SK-N-SH (cell line): ENCODE data around the gene EEFSEC. TPM values are rescaled to one million over a fixed set of nuclear protein-coding genes. Genes with fewer than 3 reads are reported as not detected.

Source experiments
- CTCF ChIA-PET: fragments of 300-600, 350-600 bp; formaldehyde crosslinking; extraction: SDS; loops from one replicate; lab custom pipeline; 2021; lab: Yijun Ruan, JAX
- POLR2A ChIA-PET: fragments of 350-600 bp; sonication (Branson Sonifier 250); formaldehyde crosslinking; extraction: SDS; loops from one replicate; lab custom pipeline; 2020; ENCODE audit warnings: antibody characterized with exemption, inconsistent platforms; lab: Yijun Ruan, JAX
- DNase-seq: peaks from one replicate; pipeline ENCODE4 v3.0.0; 2012
- H2AFZ ChIP-seq: fragments of 200-600 bp; sonication (generic); 2 replicates; pipeline ENCODE4 v1.8.1; 2016; ENCODE audit warnings: antibody characterized with exemption, mild to moderate bottlenecking, low read depth
- H3F3A ChIP-seq: fragments of 200-600 bp; sonication (generic); replicated peaks from 2 replicates; pipeline ENCODE3; 2016; ENCODE audit warnings: antibody characterized with exemption, mild to moderate bottlenecking; ENCODE audit not compliant: insufficient read depth
- H3K27ac ChIP-seq, 2 experiments: fragments of 200-500 bp in 1 of 2; fragments of 200-600 bp in 1 of 2; sonication (Bioruptor generic) in 1 of 2; sonication (generic), shearing (Covaris generic) in 1 of 2; 2 replicates each; pipeline versions ENCODE4 v1.5.1 to v1.6.1; 2014 to 2016; ENCODE audit warnings: low read depth in 2 of 2, inconsistent platforms in 1 of 2, low read length in 1 of 2, mild to moderate bottlenecking in 1 of 2, mixed read lengths in 1 of 2
- H3K27me3 ChIP-seq: fragments of 200-600 bp; sonication (generic), shearing (Covaris generic); 2 replicates; pipeline ENCODE4 v1.6.1; 2016; ENCODE audit warnings: mixed run types; ENCODE audit not compliant: insufficient read depth
- H3K36me3 ChIP-seq, 2 experiments: fragments of 200-500 bp in 1 of 2; fragments of 200-600 bp in 1 of 2; sonication (Bioruptor generic) in 1 of 2; sonication (generic) in 1 of 2; replicated peaks in 1 of 2; 2 replicates each; pipeline versions ENCODE3 to v1.5.1; 2014 to 2016; ENCODE audit warnings: low read length in 1 of 2, mild to moderate bottlenecking in 1 of 2; ENCODE audit not compliant: insufficient read depth in 2 of 2, control insufficient read depth in 1 of 2
- H3K4me1 ChIP-seq, 2 experiments: fragments of 200-500 bp in 1 of 2; fragments of 200-600 bp in 1 of 2; sonication (Bioruptor generic) in 1 of 2; sonication (generic), shearing (Covaris generic) in 1 of 2; 2 replicates each; pipeline versions ENCODE4 v1.5.1 to v1.6.1; 2014 to 2016; ENCODE audit warnings: low read depth in 1 of 2, low read length in 1 of 2, mixed run types in 1 of 2; ENCODE audit not compliant: insufficient read depth in 2 of 2, control insufficient read depth in 1 of 2
- H3K4me2 ChIP-seq: fragments of 200-600 bp; sonication (generic), shearing (Covaris generic); 2 replicates; pipeline ENCODE4 v1.6.1; 2017; ENCODE audit warnings: mixed run types
- H3K4me3 ChIP-seq, 2 experiments: fragments of 200-500 bp in 1 of 2; fragments of 200-600 bp in 1 of 2; sonication (Bioruptor generic) in 1 of 2; sonication (generic), shearing (Covaris generic) in 1 of 2; 2 replicates each; pipeline versions ENCODE4 v1.5.1 to v1.8.1; 2014 to 2016; ENCODE audit warnings: low read depth in 2 of 2, inconsistent platforms in 1 of 2, low read length in 1 of 2, mild to moderate bottlenecking in 1 of 2, mixed read lengths in 1 of 2, moderate library complexity in 1 of 2
- H3K79me2 ChIP-seq: fragments of 200-600 bp; sonication (generic); 2 replicates; pipeline ENCODE4 v1.8.1; 2017; ENCODE audit warnings: mild to moderate bottlenecking; ENCODE audit not compliant: insufficient read depth
- H3K9ac ChIP-seq: fragments of 200-600 bp; sonication (generic); 2 replicates; pipeline ENCODE4 v1.6.1; 2017; ENCODE audit warnings: mixed run types
- H3K9me2 ChIP-seq: fragments of 200-600 bp; sonication (generic); 2 replicates; pipeline ENCODE4 v1.6.1; 2017; ENCODE audit warnings: mixed run types
- H3K9me3 ChIP-seq: fragments of 200-600 bp; sonication (generic); 2 replicates; pipeline ENCODE4 v1.6.1; 2017; ENCODE audit warnings: mixed run types, mild to moderate bottlenecking, moderate library complexity
- H4K20me1 ChIP-seq: fragments of 200-600 bp; sonication (generic); 2 replicates; pipeline ENCODE4 v1.6.1; 2017; ENCODE audit warnings: mild to moderate bottlenecking, mixed run types; ENCODE audit not compliant: insufficient read depth
- FOSL2 ChIP-seq: IDR thresholded peaks from 2 replicates; pipeline ENCODE4 v1.4.0; 2012; ENCODE audit warnings: low read depth, mild to moderate bottlenecking, moderate library complexity, borderline replicate concordance
- FOXM1 ChIP-seq: IDR thresholded peaks from 2 replicates; pipeline ENCODE4 v1.4.0; 2012; ENCODE audit warnings: low read depth, mild to moderate bottlenecking
- GABPA ChIP-seq: IDR thresholded peaks from 2 replicates; pipeline ENCODE4 v1.4.0; 2012; ENCODE audit warnings: low read depth, mild to moderate bottlenecking
- JUND ChIP-seq: IDR thresholded peaks from 2 replicates; pipeline ENCODE4 v1.4.0; 2012
- MAX ChIP-seq: IDR thresholded peaks from 2 replicates; pipeline ENCODE4 v1.4.0; 2012; ENCODE audit warnings: low read depth
- MEF2A ChIP-seq: IDR thresholded peaks from 2 replicates; pipeline ENCODE4 v1.4.0; 2012; ENCODE audit warnings: low read depth, borderline replicate concordance
- NFIC ChIP-seq: IDR thresholded peaks from 2 replicates; pipeline ENCODE4 v1.4.0; 2012; ENCODE audit warnings: borderline replicate concordance
- NRF1 ChIP-seq: IDR thresholded peaks from 2 replicates; pipeline ENCODE4 v1.6.1; 2012; ENCODE audit warnings: low read depth, mild to moderate bottlenecking, low read length
- PBX3 ChIP-seq: IDR thresholded peaks from 2 replicates; pipeline ENCODE4; 2012
- POLR2AphosphoS5 ChIP-seq: IDR thresholded peaks from 2 replicates; pipeline ENCODE4 v1.6.1; 2012; ENCODE audit warnings: low read depth, low read length
- RAD21 ChIP-seq: IDR thresholded peaks from 2 replicates; pipeline ENCODE4 v1.6.1; 2012; ENCODE audit warnings: mild to moderate bottlenecking, low read length
- RFX5 ChIP-seq: IDR thresholded peaks from 2 replicates; pipeline ENCODE4 v1.6.1; 2012; ENCODE audit warnings: mild to moderate bottlenecking, improper control_type of control experiment, low read length
- RXRA ChIP-seq: IDR thresholded peaks from 2 replicates; pipeline ENCODE4 v1.4.0; 2012; ENCODE audit warnings: low read depth, mild to moderate bottlenecking, borderline replicate concordance
- TCF12 ChIP-seq: IDR thresholded peaks from 2 replicates; pipeline ENCODE4 v1.4.0; 2012
- TEAD4 ChIP-seq: IDR thresholded peaks from 2 replicates; pipeline ENCODE4 v1.4.0; 2012; ENCODE audit warnings: mild to moderate bottlenecking, borderline replicate concordance; ENCODE audit not compliant: insufficient read depth
- USF1 ChIP-seq: IDR thresholded peaks from 2 replicates; pipeline ENCODE4 v1.4.0; 2012; ENCODE audit warnings: low read depth, borderline replicate concordance
- USF2 ChIP-seq: fragments of 150-350 bp; IDR thresholded peaks from 2 replicates; pipeline ENCODE4 v1.6.1; 2017; ENCODE audit warnings: antibody characterized with exemption, low read length, low read depth, borderline replicate concordance
- YY1 ChIP-seq: IDR thresholded peaks from 2 replicates; pipeline ENCODE4 v1.4.0; 2012; ENCODE audit warnings: low read depth, mild to moderate bottlenecking
- WGBS: methylation state at CpG from one replicate; pipeline ENCODE4 v1.1.6; 2017; ENCODE audit warnings: low lambda C conversion rate; 5-methylcytosine and 5-hydroxymethylcytosine counted together
- polyA plus RNA-seq, 3 experiments: library from polyadenylated mRNA; depleted of rRNA; stranded (reverse); fragments of >200 nt; gene quantifications; 2 replicates each; pipeline ENCODE4 v1.2.3, GENCODE V29; 2012
- TF ChIP-seq, protein P1 (sequence below): fragments of 150-350 bp; IDR thresholded peaks from 2 replicates; pipeline ENCODE4 v1.6.1; 2016; ENCODE audit warnings: mild to moderate bottlenecking, low read depth, low read length

EEFSEC gene
- polyA plus RNA-seq, 1 of the 3 experiments (the other 2 are of a cell fraction): 12.4 TPM

- H3F3A ChIP-seq: peaks cover 18% of the 10 kb centered on the region
- no peak overlapping the region; a peak in 1 of 4 replicates for H3K4me3 ChIP-seq
- no peak overlapping the region for H3K9ac ChIP-seq
- H3K9me2 ChIP-seq: no peaks in the 10 kb centered on the region
- H3K9me3 ChIP-seq: no peaks in the 10 kb centered on the region
- no peak for TF ChIP-seq NRF1
- peaks cover 16 to 18% of the 10 kb centered on the region in 2 experiments for H3K36me3 ChIP-seq
- H3K79me2 ChIP-seq: peaks cover 18% of the 10 kb centered on the region
- 73% methylated on average over 3 of the region's 3 CpGs for WGBS
- H3K4me1 ChIP-seq: peaks cover 4 to 12% of the 10 kb centered on the region in 2 experiments; a peak in 2 of 4 replicates
- H3K27me3 ChIP-seq: no peaks in the 10 kb centered on the region
- POLR2A ChIA-PET: no interaction called here
- CTCF ChIA-PET: interaction anchor here (1.4 to 1.6 kb wide), 3 partner anchors 15 to 87 kb away, joined by 3 to 5 read pairs (median 5); no protein-coding TSS in a partner anchor
- H3K27ac ChIP-seq: no peak overlapping the region
- no peak for DNase-seq
- no peaks in the 10 kb centered on the region for H4K20me1 ChIP-seq
- H2AFZ ChIP-seq: no peak overlapping the region
- no peak overlapping the region for H3K4me2 ChIP-seq
These were observed 2.5 kb downstream of the EEFSEC start for GRCh38 chr3:128155616-128156360.

DNA sequence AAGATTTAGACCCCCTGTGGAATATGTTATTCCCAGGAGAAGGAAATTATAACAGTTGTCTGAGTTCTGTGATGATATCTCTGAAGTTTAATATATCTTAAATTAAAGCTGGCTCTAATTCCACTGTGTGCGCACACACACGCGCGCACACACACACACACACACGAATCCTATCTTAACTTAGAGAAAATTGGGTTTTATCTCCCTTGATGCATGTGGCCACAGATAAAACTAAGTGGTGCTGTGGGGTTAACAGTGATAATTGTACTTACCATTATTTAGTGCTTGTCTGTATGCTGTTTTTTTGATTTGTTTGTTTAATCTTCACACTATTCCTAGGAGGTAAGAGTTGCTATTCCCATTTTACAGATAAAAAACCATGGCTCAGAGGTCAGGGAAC lies 7.4 kb downstream of the EEFSEC start:
- peaks cover 5% of the 10 kb centered on the region for H3K79me2 ChIP-seq
- no peak overlapping the region for H3K4me3 ChIP-seq
- no peaks in the 10 kb centered on the region for H3K9me3 ChIP-seq
- no peaks in the 10 kb centered on the region for H3K9me2 ChIP-seq
- CTCF ChIA-PET: interaction anchor here (0.7 to 1.7 kb wide), 3 partner anchors 10 to 93 kb away, joined by 3 to 11 read pairs (median 3); no protein-coding TSS in a partner anchor
- H3K36me3 ChIP-seq: peaks cover 17 to 18% of the 10 kb centered on the region in 2 experiments
- H3K4me1 ChIP-seq: peaks cover 0 to 18% of the 10 kb centered on the region in 2 experiments; a peak in 2 of 4 replicates
- TF ChIP-seq MEF2A (no peak), JUND (no peak), POLR2AphosphoS5 (no peak), FOXM1 (no peak), NFIC (no peak), RXRA (no peak), USF1 (no peak), GABPA (no peak), RAD21 (no peak), TCF12 (no peak), TEAD4 (no peak), USF2 (no peak), MAX (no peak), PBX3 (no peak), YY1 (no peak), RFX5 (no peak), FOSL2 (no peak)
- TF ChIP-seq, protein P1, sequence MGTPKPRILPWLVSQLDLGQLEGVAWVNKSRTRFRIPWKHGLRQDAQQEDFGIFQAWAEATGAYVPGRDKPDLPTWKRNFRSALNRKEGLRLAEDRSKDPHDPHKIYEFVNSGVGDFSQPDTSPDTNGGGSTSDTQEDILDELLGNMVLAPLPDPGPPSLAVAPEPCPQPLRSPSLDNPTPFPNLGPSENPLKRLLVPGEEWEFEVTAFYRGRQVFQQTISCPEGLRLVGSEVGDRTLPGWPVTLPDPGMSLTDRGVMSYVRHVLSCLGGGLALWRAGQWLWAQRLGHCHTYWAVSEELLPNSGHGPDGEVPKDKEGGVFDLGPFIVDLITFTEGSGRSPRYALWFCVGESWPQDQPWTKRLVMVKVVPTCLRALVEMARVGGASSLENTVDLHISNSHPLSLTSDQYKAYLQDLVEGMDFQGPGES: no peak
- POLR2A ChIA-PET: no interaction called here
- H3K4me2 ChIP-seq: no peak overlapping the region
- H4K20me1 ChIP-seq: no peaks in the 10 kb centered on the region
- H3K9ac ChIP-seq: no peak overlapping the region
- WGBS: 82% methylated on average over 5 of the region's 5 CpGs
- no peak overlapping the region for H3K27ac ChIP-seq
- no peak for DNase-seq
- no peaks in the 10 kb centered on the region for H3K27me3 ChIP-seq
- H2AFZ ChIP-seq: no peak overlapping the region
- H3F3A ChIP-seq: no peaks in the 10 kb centered on the region
